Non-pigmented ciliary epithelial cell (primary cell): ENCODE results near the gene TSR1.

ENCODE experiments used
- DNase-seq: peaks from one replicate; pipeline ENCODE4 v3.0.0-alpha.2; 2010; ENCODE audit warnings: low read depth

The TSR1 gene

GRCh38 chr17:2279707-2280106, 56.5 kb downstream of the TSR1 start:
- no peak for DNase-seq

- no peak for DNase-seq
These were observed 58.7 kb downstream of the TSR1 start for GRCh38 chr17:2277429-2278170.

GRCh38 chr17:2275722-2276121, 60.5 kb downstream of the TSR1 start:
- no peak for DNase-seq

GRCh38 chr17:2274414-2274813, 61.8 kb downstream of the TSR1 start:
- no peak for DNase-seq
